GM04504 (cell line): ENCODE results near the gene SLC49A3.

Source experiments
- DNase-seq: peaks from one replicate; pipeline ENCODE4 v3.0.0-alpha.2; 2012; ENCODE audit warnings: low read depth

The SLC49A3 gene

GRCh38 chr4:665751-666435 is 23.1 kb downstream of the SLC49A3 start:
- no peak for DNase-seq

GRCh38 chr4:665381-665750 is 23.6 kb downstream of the SLC49A3 start:
- no peak for DNase-seq

- no peak for DNase-seq
Measured at GRCh38 chr4:664713-665231, 24.2 kb downstream of the SLC49A3 start.

GRCh38 chr4:663438-664428 is 25.2 kb downstream of the SLC49A3 start:
- no peak for DNase-seq

GRCh38 chr4:663046-663437 is 25.9 kb downstream of the SLC49A3 start:
- DNase-seq: no peak

GRCh38 chr4:661881-662761 is 26.8 kb downstream of the SLC49A3 start:
- DNase-seq: no peak

GRCh38 chr4:661231-661630 is 27.7 kb downstream of the SLC49A3 start:
- DNase-seq: no peak

GRCh38 chr4:660401-660800 is 28.6 kb downstream of the SLC49A3 start:
- no peak for DNase-seq

GRCh38 chr4:659851-660250 is 29.1 kb downstream of the SLC49A3 start:
- DNase-seq: no peak

- no peak for DNase-seq
Measured at GRCh38 chr4:658681-659667, 30.0 kb downstream of the SLC49A3 start.

- DNase-seq: no peak
Measured at GRCh38 chr4:657834-658667, 30.9 kb downstream of the SLC49A3 start.

GRCh38 chr4:657338-657833 is 31.6 kb downstream of the SLC49A3 start:
- no peak for DNase-seq

- no peak for DNase-seq
Measured at GRCh38 chr4:656436-657337, 32.3 kb downstream of the SLC49A3 start.

- no peak for DNase-seq
Measured at GRCh38 chr4:655464-656151, 33.3 kb downstream of the SLC49A3 start.

- no peak for DNase-seq
Measured at GRCh38 chr4:654871-655463, 34.0 kb downstream of the SLC49A3 start.

GRCh38 chr4:654503-654845 is 34.5 kb downstream of the SLC49A3 start:
- DNase-seq: no peak

- no peak for DNase-seq
Measured at GRCh38 chr4:653831-654502, 35.0 kb downstream of the SLC49A3 start.
